H1 (cell line): ENCODE results near the gene NPAS4. TPM values are rescaled to one million over a fixed set of nuclear protein-coding genes. Genes with fewer than 3 reads are reported as not detected.

Source experiments
- BRCA1 ChIP-seq: IDR thresholded peaks from 2 replicates; pipeline ENCODE4 v1.6.1; 2012; ENCODE audit warnings: low read depth, low read length, improper control_type of control experiment
- SIRT6 ChIP-seq: IDR thresholded peaks from one replicate; pipeline ENCODE4 v1.7.1; 2012; ENCODE audit warnings: low read length, inconsistent platforms
- TCF12 ChIP-seq: IDR thresholded peaks from 2 replicates; pipeline ENCODE4 v1.6.1; 2011; ENCODE audit warnings: low read depth, mild to moderate bottlenecking, low read length
- polyA plus RNA-seq, 7 experiments: library from polyadenylated mRNA; depleted of rRNA in 3 of 7; stranded (reverse) in 5 of 7; unstranded in 2 of 7; fragments of >200 nt in 5 of 7; fragments of 200-250 nt in 2 of 7; gene quantifications; 1 replicate in 5 of 7; 2 replicates in 1 of 7; 4 replicates in 1 of 7; pipeline versions ENCODE4 v1.2.1 to v1.2.3, GENCODE V29; 2011 to 2013; ENCODE audit warnings: missing spikeins in 2 of 7, mixed read lengths in 2 of 7
- total RNA-seq: library from RNA; stranded (reverse); fragmentation: NEBNext Ultra II Directional; extraction: Animal tissue kit (Norgen Biotek cat#: 25700); gene quantifications from 2 replicates; pipeline ENCODE4 v1.2.1, GENCODE V29; 2021

Gene NPAS4
- total and polyA plus RNA-seq, 2 of the 8 experiments (the other 6 are each of a cell fraction or from before 2014, with no cell fraction given) = 0.73 to 0.99 TPM

- TF ChIP-seq TCF12 (no peak), BRCA1 (no peak), SIRT6 (no peak)
These were observed 8.7 kb upstream of the NPAS4 start (continued) for GRCh38 chr11:66412110-66412509.
